BJ (cell line): ENCODE measurements around the gene GAP43. TPM values are rescaled to one million over a fixed set of nuclear protein-coding genes. Genes with fewer than 3 reads are reported as not detected.
"Not testable (repeated sequence)": the region's sequence is repeated elsewhere in the genome, so short reads cannot be mapped to it uniquely, and the experiment has no call there.

ENCODE experiments used
- CTCF ChIA-PET: fragments of 350-600 bp; formaldehyde crosslinking; extraction: SDS; loops from one replicate; lab custom pipeline; 2021; ENCODE audit warnings: antibody characterized with exemption, inconsistent platforms; lab: Yijun Ruan, JAX
- POLR2A ChIA-PET: fragments of 300-600 bp; sonication (Branson Sonifier 250); formaldehyde crosslinking; extraction: SDS; loops from one replicate; lab custom pipeline; 2021; ENCODE audit warnings: antibody characterized with exemption; lab: Charles Lee
- DNase-seq: peaks from one replicate; pipeline ENCODE4 v3.0.0-alpha.2; 2011; ENCODE audit warnings: low read depth
- H3K27me3 ChIP-seq: 2 replicates; pipeline ENCODE4 v1.6.0; 2011; ENCODE audit warnings: low read length; ENCODE audit not compliant: control insufficient read depth, insufficient read depth
- H3K36me3 ChIP-seq: 2 replicates; pipeline ENCODE4 v1.5.1; 2011; ENCODE audit warnings: low read length; ENCODE audit not compliant: control insufficient read depth, insufficient read depth
- H3K4me3 ChIP-seq: 2 replicates; pipeline ENCODE4 v1.5.1; 2011; ENCODE audit warnings: low read depth, mild to moderate bottlenecking, control low read depth, low read length
- CTCF ChIP-seq: IDR thresholded peaks from 2 replicates; pipeline ENCODE4 v1.5.1; 2011; ENCODE audit warnings: low read depth, mild to moderate bottlenecking, control low read depth, inconsistent platforms, low read length, moderate library complexity; ENCODE audit not compliant: insufficient read depth
- polyA plus RNA-seq: library from polyadenylated mRNA; depleted of rRNA; stranded (reverse); fragments of >200 nt; gene quantifications from 2 replicates; pipeline ENCODE4 v1.2.3, GENCODE V29; 2011

The GAP43 gene
- polyA plus RNA-seq, 1 experiment, result 0.12 TPM

GRCh38 chr3:115741650-115742049 is 118.3 kb downstream of the GAP43 start:
- Histone ChIP-seq H3K4me3 (no peak overlapping the region), H3K36me3 (no peaks in the 10 kb centered on the region), H3K27me3 (no peaks in the 10 kb centered on the region)
- CTCF ChIA-PET, result no interaction called here
- TF ChIP-seq CTCF, result no peak
- POLR2A ChIA-PET, result no interaction called here
- no peak for DNase-seq

GRCh38 chr3:115744516-115744915 is 121.2 kb downstream of the GAP43 start:
- CTCF ChIA-PET, DNase-seq, POLR2A ChIA-PET: not testable (repeated sequence)

GRCh38 chr3:115752978-115753377 is 129.7 kb downstream of the GAP43 start:
- CTCF ChIA-PET, POLR2A ChIA-PET, H3K27me3 ChIP-seq, H3K36me3 ChIP-seq, H3K4me3 ChIP-seq, DNase-seq: not testable (repeated sequence)

More at GRCh38 chr3:115744516-115744915, 121.2 kb downstream of the GAP43 start:
- not testable (repeated sequence) for H3K36me3 ChIP-seq, H3K4me3 ChIP-seq, H3K27me3 ChIP-seq

- no peak for TF ChIP-seq CTCF
- DNase-seq, result no peak
- CTCF ChIA-PET, result interaction anchor here (0.8 to 1.8 kb wide), 2 partner anchors 14 to 26 kb away, joined by 3 to 4 read pairs; no protein-coding TSS in a partner anchor
- Histone ChIP-seq H3K4me3 (no peak overlapping the region), H3K27me3 (no peaks in the 10 kb centered on the region), H3K36me3 (no peaks in the 10 kb centered on the region)
- POLR2A ChIA-PET, result interaction anchor here (0.6 kb wide), 1 partner anchor 46 kb away, joined by 3 read pairs; no protein-coding TSS in a partner anchor
Measured at GRCh38 chr3:115758076-115758763, 134.9 kb downstream of the GAP43 start.

DNA sequence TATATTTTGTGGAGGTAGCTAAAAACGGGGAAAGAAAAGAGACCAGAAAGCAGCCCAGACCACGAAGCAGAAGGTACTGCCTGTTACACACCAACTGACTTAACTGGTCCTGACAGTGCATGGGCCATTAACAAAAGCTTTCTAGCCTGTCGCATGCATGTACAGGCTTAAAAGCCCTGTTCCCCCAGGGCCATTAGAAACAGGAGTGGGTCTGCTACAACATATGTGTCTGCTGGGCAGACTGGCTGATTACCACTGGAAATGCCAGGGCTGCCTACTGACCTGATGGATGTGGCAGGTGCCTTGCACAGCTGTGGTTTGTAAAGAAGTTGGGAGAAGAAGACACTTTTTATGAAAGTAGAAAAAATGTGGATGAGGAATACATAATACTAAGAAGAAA is 137.4 kb downstream of the GAP43 start:
- Histone ChIP-seq H3K36me3 (no peaks in the 10 kb centered on the region), H3K27me3 (no peaks in the 10 kb centered on the region), H3K4me3 (no peak overlapping the region)
- ChIA-PET CTCF (interaction anchor here (1.7 kb wide), 1 partner anchor 16 kb away, joined by 3 read pairs; no protein-coding TSS in a partner anchor), POLR2A (no interaction called here)
- no peak for DNase-seq
- TF ChIP-seq CTCF, result no peak

- no peak for DNase-seq
- H3K36me3 ChIP-seq, result no peaks in the 10 kb centered on the region
- ChIA-PET POLR2A (no interaction called here), CTCF (interaction anchor here (1.1 to 1.7 kb wide), 2 partner anchors 15 to 22 kb away, joined by 3 read pairs; no protein-coding TSS in a partner anchor)
- H3K4me3 ChIP-seq, result no peak overlapping the region
- no peaks in the 10 kb centered on the region for H3K27me3 ChIP-seq
- no peak for TF ChIP-seq CTCF
Measured at GRCh38 chr3:115761927-115762305, 138.6 kb downstream of the GAP43 start.
